OCI-LY7 (cell line): ENCODE data around the gene SRC. TPM values are rescaled to one million over a fixed set of nuclear protein-coding genes. Genes with fewer than 3 reads are reported as not detected.

Experiments used
- BruUV-seq: library from RNA; stranded (reverse); fragments of 400-500 nt; replicated peaks from 2 replicates; lab custom pipeline; 2021; lab: Mats Ljungman, UMichigan
- CTCF ChIA-PET: fragments of 300-600 bp; sonication (Branson Sonifier 250); formaldehyde crosslinking; loops from one replicate; lab custom pipeline; 2022; ENCODE audit warnings: antibody characterized with exemption; ENCODE audit not compliant: unreplicated experiment; lab: Charles Lee
- POLR2A ChIA-PET: fragments of 300-600 bp; sonication (Branson Sonifier 250); formaldehyde crosslinking; loops from one replicate; lab custom pipeline; 2022; ENCODE audit warnings: antibody characterized with exemption; lab: Charles Lee
- DNase-seq: peaks from one replicate; pipeline ENCODE4 v3.0.0-alpha.2; 2015; ENCODE audit warnings: low spot score
- H2AFZ ChIP-seq: fragments of 200-600 bp; sonication (generic), shearing (Covaris generic); 2 replicates; pipeline ENCODE4 v1.6.1; 2014; ENCODE audit warnings: mild to moderate bottlenecking, antibody characterized with exemption, low read length, moderate library complexity
- H3K27ac ChIP-seq: fragments of 200-600 bp; sonication (generic); 2 replicates; pipeline ENCODE4 v1.5.1; 2014; ENCODE audit warnings: mixed run types, low read depth, mild to moderate bottlenecking, moderate library complexity, low read length, inconsistent platforms; ENCODE audit not compliant: poor library complexity, severe bottlenecking
- H3K36me3 ChIP-seq: fragments of 200-600 bp; sonication (generic); 2 replicates; pipeline ENCODE4 v1.6.1; 2014; ENCODE audit warnings: mild to moderate bottlenecking, antibody characterized with exemption, low read length, moderate library complexity, mixed read lengths; ENCODE audit not compliant: insufficient read depth
- H3K4me1 ChIP-seq: fragments of 200-600 bp; sonication (generic); 2 replicates; pipeline ENCODE4 v1.5.1; 2014; ENCODE audit warnings: mild to moderate bottlenecking, low read length; ENCODE audit not compliant: insufficient read depth, poor library complexity, severe bottlenecking
- H3K4me2 ChIP-seq: fragments of 200-600 bp; sonication (generic); 2 replicates; pipeline ENCODE4 v1.6.1; 2014; ENCODE audit warnings: mild to moderate bottlenecking, low read length
- H3K4me3 ChIP-seq: fragments of 200-600 bp; sonication (generic); 2 replicates; pipeline ENCODE4 v1.5.1; 2014; ENCODE audit warnings: mild to moderate bottlenecking, low read depth, low read length; ENCODE audit not compliant: poor library complexity, severe bottlenecking
- H3K79me2 ChIP-seq: fragments of 200-600 bp; sonication (generic); 2 replicates; pipeline ENCODE4 v1.6.1; 2016; ENCODE audit warnings: low read depth, mild to moderate bottlenecking, low read length, moderate library complexity, mixed read lengths; ENCODE audit not compliant: insufficient read depth
- H3K9me2 ChIP-seq: fragments of 200-600 bp; sonication (generic); 2 replicates; pipeline ENCODE4 v1.6.1; 2016; ENCODE audit warnings: mild to moderate bottlenecking, low read length, mixed read lengths; ENCODE audit not compliant: insufficient read depth
- H3K9me3 ChIP-seq: fragments of 200-600 bp; sonication (generic); 2 replicates; pipeline ENCODE4 v1.6.1; 2014; ENCODE audit warnings: mild to moderate bottlenecking, mixed run types, low read length, mixed read lengths
- H4K20me1 ChIP-seq: fragments of 200-600 bp; sonication (generic); 2 replicates; pipeline ENCODE4 v1.6.1; 2014; ENCODE audit warnings: mild to moderate bottlenecking, antibody characterized with exemption, low read length, moderate library complexity, mixed read lengths; ENCODE audit not compliant: insufficient read depth
- CTCF ChIP-seq: fragments of 200-600 bp; sonication (generic); conservative IDR thresholded peaks from 2 replicates; pipeline ENCODE4 v1.5.1; 2014; ENCODE audit warnings: mild to moderate bottlenecking, antibody characterized with exemption, low read length, moderate library complexity, mixed read lengths
- EZH2phosphoT487 ChIP-seq: fragments of 200-600 bp; sonication (generic); IDR thresholded peaks from 2 replicates; pipeline ENCODE4 v1.6.1; 2018; ENCODE audit warnings: low read depth, borderline replicate concordance, mild to moderate bottlenecking, mixed run types, antibody characterized with exemption, low read length, moderate library complexity, mixed read lengths
- intact Hi-C: fragments of 100-400 bp; cut with micrococcal nuclease; formaldehyde crosslinking; loops from one replicate; pipeline ENCODE4 v1.10.0; 2022; ENCODE audit not compliant: unreplicated experiment
- total RNA-seq, 2 experiments: library from RNA; depleted of rRNA in 1 of 2; stranded (reverse); fragments of >200 nt in 1 of 2; shearing (Covaris generic) in 1 of 2; gene quantifications; 2 replicates each; pipeline ENCODE4 v1.2.3, GENCODE V29; 2014 to 2022

Gene SRC
- total RNA-seq, 2 experiments from 2014 or later, result 0.72 to 3.7 TPM

GRCh38 chr20:37373020-37373598, 27.2 kb downstream of the SRC start:
- no peaks in the 10 kb centered on the region for H3K36me3 ChIP-seq
- CTCF ChIA-PET, result no interaction called here
- no peaks in the 10 kb centered on the region for H3K9me2 ChIP-seq
- BruUV-seq, result no TSS peak
- no peak overlapping the region for H3K4me3 ChIP-seq
- H3K79me2 ChIP-seq, result no peaks in the 10 kb centered on the region
- peaks cover 34% of the 10 kb centered on the region for H3K4me1 ChIP-seq
- no peak overlapping the region for H2AFZ ChIP-seq
- DNase-seq, result no peak
- no peak overlapping the region for H3K4me2 ChIP-seq
- intact Hi-C loops, result no loop called here
- POLR2A ChIA-PET, result interaction anchor here (0.7 kb wide), 1 partner anchor 84 kb away, joined by 3 read pairs; no protein-coding TSS in a partner anchor
- no peak overlapping the region for H3K27ac ChIP-seq
- no peaks in the 10 kb centered on the region for H4K20me1 ChIP-seq
- peaks cover 10% of the 10 kb centered on the region; the same call in 1 of the 2 replicates for H3K9me3 ChIP-seq
- TF ChIP-seq EZH2phosphoT487, result no peak
- no peak for TF ChIP-seq CTCF

- POLR2A ChIA-PET, result no interaction called here
Observed at GRCh38 chr20:37375227-37375626, 29.3 kb downstream of the SRC start.

More at GRCh38 chr20:37375227-37375626, 29.3 kb downstream of the SRC start:
- no peaks in the 10 kb centered on the region for H4K20me1 ChIP-seq
- H3K9me2 ChIP-seq, result no peaks in the 10 kb centered on the region
- peak; percentile 74 for DNase-seq
- H3K4me2 ChIP-seq, result no peak overlapping the region
- no peak overlapping the region for H3K4me3 ChIP-seq
- no TSS peak for BruUV-seq
- no peaks in the 10 kb centered on the region for H3K36me3 ChIP-seq
- TF ChIP-seq CTCF, result no peak
- no peak for TF ChIP-seq EZH2phosphoT487
- H3K79me2 ChIP-seq, result no peaks in the 10 kb centered on the region
- no peak overlapping the region for H2AFZ ChIP-seq
- peak overlapping the region; percentile 59 for H3K27ac ChIP-seq
- peaks cover 10% of the 10 kb centered on the region; the same call in 1 of the 2 replicates for H3K9me3 ChIP-seq
- CTCF ChIA-PET, result no interaction called here
- peaks cover 35% of the 10 kb centered on the region for H3K4me1 ChIP-seq
- intact Hi-C loops, result no loop called here
